ENCODE results near the gene CREBL2.

CREBL2 gene

DNA sequence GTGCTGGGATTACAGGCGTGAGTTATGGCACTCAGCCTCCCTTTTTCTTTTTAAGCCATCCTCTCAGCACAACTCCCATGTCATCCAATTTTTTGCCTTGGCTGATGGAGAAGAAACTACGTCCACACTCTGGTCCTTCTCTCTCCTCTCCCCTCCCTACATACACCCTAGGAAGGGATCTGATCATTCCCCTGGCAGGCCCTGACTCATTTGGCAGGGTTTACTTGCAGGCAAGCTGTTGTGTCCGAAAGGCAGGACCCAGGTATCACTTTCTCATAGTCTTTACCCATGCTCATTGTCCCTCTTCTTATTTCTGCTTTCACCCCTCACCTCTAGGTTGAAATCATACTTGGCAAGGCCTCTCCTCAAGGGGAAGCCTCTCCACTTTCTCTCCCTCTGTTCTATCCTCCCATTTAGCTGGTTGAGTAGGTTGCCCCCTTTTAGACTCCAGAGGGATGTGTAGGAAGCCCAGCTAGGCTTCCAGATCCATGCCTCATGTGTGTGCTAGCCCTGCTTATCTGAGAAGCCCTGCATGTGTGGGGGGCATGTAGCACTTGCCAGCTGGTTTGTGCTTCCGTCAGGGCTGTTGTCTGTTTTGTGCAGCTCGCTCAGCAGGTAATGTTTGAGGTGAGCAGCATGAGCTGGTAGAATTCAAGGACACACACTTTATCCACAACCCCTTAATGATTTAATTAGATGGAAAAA, 69.5 kb downstream of the CREBL2 start:
- DNase-seq, result no peak

DNA sequence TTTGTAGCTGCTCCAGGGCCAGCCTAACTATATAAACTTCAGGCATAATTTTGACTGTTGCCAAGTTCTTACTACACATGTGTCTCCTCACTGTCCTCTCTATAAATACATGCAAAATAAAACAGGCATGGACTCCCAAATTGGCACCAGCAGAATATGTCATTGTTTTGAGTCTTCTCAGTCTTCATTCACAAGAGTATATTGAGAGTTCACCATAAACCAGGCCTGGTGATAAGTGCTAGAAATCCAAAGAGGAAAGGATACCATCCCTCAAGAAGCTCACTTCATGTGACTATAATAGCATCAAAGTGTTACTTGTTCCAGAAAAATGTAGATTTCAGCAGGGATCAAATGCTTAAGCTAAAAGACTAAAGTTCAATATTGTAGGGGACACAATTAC, 70.6 kb downstream of the CREBL2 start:
- no peak for DNase-seq

DNA sequence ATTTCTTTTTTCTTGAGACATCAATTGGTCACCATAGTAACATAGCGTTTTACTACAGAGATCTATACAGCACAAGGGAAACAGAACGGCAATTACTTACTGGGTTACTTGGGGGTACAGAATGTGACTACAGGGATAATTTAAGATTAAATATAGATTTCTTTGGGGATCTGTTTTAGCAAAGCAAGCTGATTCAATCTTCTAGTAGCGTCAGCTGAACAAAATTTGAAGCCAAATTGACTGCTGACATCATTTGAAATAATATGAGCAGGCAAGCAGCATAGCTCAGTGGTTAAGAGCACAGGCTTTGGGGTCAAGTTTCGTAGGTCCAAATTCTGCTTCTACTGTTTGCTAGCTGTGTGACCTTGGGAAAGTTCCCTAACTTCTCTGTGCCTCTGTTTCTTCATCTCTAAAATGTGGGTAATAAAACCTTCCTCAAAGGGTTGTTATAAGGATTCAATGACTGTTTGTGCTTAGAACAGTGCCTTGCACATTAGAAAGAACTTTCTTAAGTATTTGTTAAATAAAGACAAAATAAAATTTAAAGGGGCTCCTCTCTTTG, 71.5 kb downstream of the CREBL2 start:
- no peak for DNase-seq

DNA sequence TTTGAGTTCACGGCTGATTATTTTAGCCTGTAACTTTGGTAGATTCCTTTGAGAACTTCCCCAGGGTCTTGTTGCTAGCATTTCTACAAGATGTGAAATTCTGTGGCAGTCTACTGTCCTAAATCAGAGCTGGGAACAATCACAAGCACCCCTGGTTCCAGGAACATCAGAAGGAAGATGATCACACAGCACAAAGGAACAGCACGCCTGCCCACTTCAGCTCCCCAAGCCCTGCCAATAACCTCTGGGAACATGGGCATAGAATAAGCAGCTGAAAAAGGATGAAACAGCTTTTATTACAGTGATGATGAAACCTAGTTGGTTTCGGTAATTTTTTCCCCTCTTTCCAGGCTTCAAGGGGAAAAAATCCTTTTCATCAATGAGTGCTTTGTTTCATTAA, 72.0 kb downstream of the CREBL2 start:
- DNase-seq, result no peak

DNA sequence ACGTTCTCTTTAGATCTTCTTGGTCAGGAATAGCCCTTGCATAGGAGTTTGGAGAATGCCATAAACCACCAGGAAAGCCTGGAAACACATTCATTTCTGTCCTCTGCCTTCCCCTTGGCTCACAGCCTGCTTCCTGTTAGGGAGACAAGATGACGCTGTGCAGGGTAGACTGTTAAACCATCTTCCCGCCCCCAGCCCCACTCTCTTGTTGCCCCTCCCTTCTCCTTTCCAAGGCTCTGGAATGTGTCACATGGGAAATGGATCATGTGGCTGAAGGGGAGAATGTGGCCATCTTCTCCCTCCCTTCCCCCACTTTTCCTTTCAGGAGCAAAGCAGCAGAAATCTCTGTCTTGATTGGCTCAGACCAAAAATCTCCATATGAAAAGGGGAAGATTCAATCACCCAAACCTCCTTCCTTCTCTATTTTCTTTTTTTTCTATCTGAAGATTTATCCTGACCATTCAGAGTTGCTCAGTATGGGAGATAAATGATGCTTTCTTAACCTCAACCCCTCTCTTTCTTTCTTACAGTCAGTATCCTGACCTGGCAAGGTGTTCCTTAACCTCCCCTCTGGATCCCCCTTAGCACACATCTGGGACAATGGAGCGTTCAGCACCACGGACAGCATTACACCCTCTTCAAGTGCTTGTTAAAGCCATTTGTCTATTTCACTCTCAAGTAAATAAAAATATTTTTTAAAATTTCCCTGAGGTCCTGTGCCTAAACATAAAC, 72.9 kb downstream of the CREBL2 start:
- peak; percentile 32 for DNase-seq

DNA sequence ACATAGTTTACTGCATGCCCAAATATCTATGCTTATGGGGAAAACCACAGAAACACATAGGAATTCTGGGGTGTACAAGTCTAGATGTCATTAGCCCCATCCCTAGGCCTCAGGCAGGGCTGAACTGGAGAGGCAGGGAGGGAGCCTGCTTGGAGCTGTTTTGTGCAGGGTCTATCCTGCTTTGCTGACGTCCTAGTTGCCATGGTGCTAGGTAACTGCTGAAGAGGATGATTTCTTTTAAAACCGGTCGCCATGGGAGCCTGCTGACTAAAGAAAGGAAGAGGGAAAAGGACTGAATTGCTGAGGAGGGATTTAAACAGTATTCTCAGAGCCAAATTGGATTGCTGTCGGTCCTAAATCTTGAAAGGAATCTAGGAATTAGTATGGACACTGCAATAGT, 73.6 kb downstream of the CREBL2 start:
- DNase-seq, result peak; percentile 53

DNA sequence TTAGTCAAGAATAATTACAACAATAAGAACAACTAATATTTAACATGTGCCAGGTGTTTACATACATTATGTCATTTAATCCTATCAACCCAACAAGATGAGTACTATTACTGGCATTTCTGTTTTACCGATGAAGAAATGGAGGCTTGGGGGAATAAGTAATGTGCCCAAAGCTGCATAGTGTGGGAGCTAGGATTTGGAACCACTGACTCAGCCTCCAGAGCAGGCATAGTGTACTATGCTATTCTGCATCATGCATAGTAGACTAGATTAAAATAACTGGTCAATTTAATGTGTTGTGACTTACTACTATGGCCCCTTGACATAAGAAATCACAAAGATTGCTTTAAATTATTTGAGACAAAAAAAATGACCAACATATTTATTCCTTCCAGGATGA, 74.8 kb downstream of the CREBL2 start:
- DNase-seq, result no peak

DNA sequence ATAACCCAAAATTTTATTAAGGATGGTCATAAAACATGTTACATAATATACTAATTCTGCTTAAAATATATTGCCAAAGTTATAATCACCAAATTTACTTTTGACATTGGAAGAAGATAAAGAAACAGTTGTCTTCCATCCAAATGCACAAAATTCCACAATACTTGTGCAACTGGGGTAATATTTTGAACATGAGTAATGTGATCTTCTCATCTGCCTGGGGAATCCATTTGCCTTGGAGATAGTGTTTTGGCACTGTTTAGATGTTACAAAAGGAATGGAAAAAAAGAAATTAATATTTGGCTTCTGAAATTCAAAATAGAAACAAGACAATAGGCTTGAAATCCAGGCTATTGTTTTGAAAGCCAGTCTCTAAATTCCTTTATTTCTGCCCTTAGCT, 75.2 kb downstream of the CREBL2 start:
- DNase-seq, result no peak

DNA sequence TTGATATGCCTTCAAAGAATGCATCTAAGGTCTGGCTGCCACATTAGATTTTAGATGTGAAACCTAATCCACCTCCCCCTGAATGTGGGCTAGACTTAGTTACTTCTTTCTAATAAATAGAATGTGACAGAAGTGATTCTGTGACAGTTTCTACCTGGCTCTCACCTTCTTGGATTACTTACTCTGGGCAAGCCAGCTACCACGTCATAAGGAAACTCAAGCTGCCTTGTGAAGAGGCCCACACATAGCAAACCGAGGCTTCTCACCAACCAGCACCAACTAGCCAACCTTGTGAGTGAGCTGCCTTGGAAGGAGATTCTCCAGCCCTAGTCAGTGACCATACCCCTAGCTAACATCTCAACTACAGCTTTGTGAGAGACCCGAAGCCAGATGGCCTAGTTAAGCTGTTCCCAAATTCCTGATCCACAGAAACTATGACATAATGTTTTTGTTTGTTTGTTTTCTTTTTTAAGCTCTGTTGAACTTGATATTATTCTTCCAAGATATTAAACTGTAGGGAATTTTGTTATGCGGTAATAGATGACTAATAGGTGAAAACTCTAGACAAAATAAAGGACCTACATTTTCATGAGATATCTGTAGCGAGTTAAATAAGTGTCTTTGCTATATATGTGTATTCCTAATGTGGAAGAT, 78.1 kb downstream of the CREBL2 start:
- no peak for DNase-seq

DNA sequence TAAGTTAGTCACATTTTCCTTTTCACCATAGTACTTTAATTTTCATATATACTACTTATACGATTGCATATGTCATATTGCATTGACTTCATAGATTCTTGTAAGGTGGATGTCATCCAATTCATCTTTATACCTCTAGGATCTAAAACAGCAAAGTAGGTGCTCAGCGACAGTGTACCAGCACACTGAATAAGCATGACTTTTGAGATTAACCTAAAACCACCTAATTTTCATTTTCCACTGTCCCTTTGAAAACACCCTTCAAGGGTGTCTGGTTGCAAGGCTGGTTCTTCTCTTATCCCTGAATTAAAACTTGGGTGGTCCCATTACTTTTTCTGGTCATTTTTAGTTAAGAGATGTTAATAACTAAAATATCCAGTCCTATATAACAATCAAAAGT, 79.9 kb downstream of the CREBL2 start:
- no peak for DNase-seq

DNA sequence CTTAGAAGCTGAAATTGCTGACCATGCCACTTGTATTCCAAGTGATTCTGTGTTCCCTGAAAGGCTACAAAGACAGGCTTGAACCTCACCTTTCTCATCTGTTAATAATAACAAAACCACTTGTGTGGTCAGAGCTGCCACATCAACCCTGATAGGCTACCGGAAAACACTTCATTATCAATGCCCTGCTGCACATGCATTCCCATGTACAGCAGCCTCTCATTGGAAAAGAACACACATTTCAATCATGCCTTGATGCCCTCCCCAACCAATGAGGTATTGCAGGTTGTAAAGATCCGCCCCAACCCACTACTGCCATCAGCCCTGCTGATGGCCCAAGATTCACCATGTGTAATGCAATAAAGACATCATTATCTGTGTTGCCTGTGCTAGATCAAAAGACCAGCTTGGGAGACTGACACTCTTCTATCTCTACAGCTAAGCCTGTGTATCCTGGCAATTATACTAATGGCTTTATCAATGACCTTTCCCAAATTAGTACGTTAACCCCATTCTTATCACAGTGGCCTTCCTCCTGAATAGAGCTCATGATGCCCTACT, 81.5 kb downstream of the CREBL2 start:
- no peak for DNase-seq
